Spleen (tissue), 7 donors: ENCODE measurements around the gene ARHGDIB.

Experiments
- CTCF ChIP-seq, 11 experiments: fragments of 200-600 bp in 7 of 11; fragments of 450-650 bp in 4 of 11; sonication (generic) in 4 of 11; IDR thresholded peaks in 8 of 11; conservative IDR thresholded peaks in 3 of 11; 1 replicate in 7 of 11; 2 replicates in 4 of 11; pipeline versions ENCODE4 v1.4.0 to v1.8.0; 2016 to 2021; ENCODE audit warnings: antibody characterized with exemption in 11 of 11, inconsistent platforms in 4 of 11, mild to moderate bottlenecking in 1 of 11
- POLR2A ChIP-seq, 3 donors: fragments of 450-650 bp; IDR thresholded peaks; one replicate each; pipeline ENCODE4 v1.5.1; 2017; ENCODE audit warnings: antibody characterized with exemption in 3 of 3, mild to moderate bottlenecking in 1 of 3
- POLR2AphosphoS5 ChIP-seq, 3 donors: sonication (generic); formaldehyde crosslinking; IDR thresholded peaks; one replicate each; pipeline ENCODE4 v1.5.1; 2017; ENCODE audit warnings: antibody characterized with exemption in 3 of 3
- donor health status: DM: no; HTN: no; CAD: no; lungs with moderate emphysema.
- donor health status: DM: no; HTN: no; CAD: no.
- donor health status: DM: no; HTN: no; CAD: no.

- TF ChIP-seq CTCF (IDR thresholded peaks at IDR 0.05 in 8 of 11, conservative IDR thresholded peaks at IDR 0.05 in 3 of 11) (no peak), POLR2A (IDR thresholded peaks at IDR 0.05) (no peak), POLR2AphosphoS5 (IDR thresholded peaks at IDR 0.05) (no peak)
These were observed 7.6 kb downstream of the ARHGDIB start for GRCh38 chr12:14953752-14954151.
